SJSA1 (cell line): ENCODE data around the gene GLB1L2. TPM values are rescaled to one million over a fixed set of nuclear protein-coding genes. Genes with fewer than 3 reads are reported as not detected.
"Not testable (repeated sequence)": the region's sequence is repeated elsewhere in the genome, so short reads cannot be mapped to it uniquely, and the experiment has no call there.

Experiments
- DNase-seq, 2 experiments: peaks; one replicate each; pipeline ENCODE4 v3.0.0-alpha.2; 2015 to 2020; ENCODE audit warnings: low spot score in 2 of 2, low read depth in 1 of 2
- H3K27ac ChIP-seq: fragments of 250-450 bp; sonication (Bioruptor Pico); 2 replicates; pipeline ENCODE4 v1.5.1; 2020; ENCODE audit warnings: mild to moderate bottlenecking, moderate library complexity
- H3K27me3 ChIP-seq: fragments of 250-450 bp; sonication (Bioruptor Pico); replicated peaks from 2 replicates; pipeline ENCODE4 v1.5.1; 2020; ENCODE audit warnings: mild to moderate bottlenecking, moderate library complexity
- H3K36me3 ChIP-seq: fragments of 250-450 bp; sonication (Bioruptor Pico); 2 replicates; pipeline ENCODE4 v1.5.1; 2020; ENCODE audit warnings: mild to moderate bottlenecking
- H3K4me1 ChIP-seq: fragments of 250-450 bp; sonication (Bioruptor Pico); replicated peaks from 2 replicates; pipeline ENCODE4 v1.6.1; 2021; ENCODE audit warnings: mild to moderate bottlenecking
- H3K4me3 ChIP-seq: fragments of 250-450 bp; sonication (Bioruptor Pico); 2 replicates; pipeline ENCODE4 v1.5.1; 2020; ENCODE audit warnings: mild to moderate bottlenecking
- H3K9me3 ChIP-seq: fragments of 250-450 bp; sonication (Bioruptor Pico); replicated peaks from 2 replicates; pipeline ENCODE4 v1.5.1; 2020; ENCODE audit warnings: mild to moderate bottlenecking
- total RNA-seq: library from RNA; depleted of rRNA; stranded (reverse); fragments of >200 nt; shearing (Covaris generic); gene quantifications from 2 replicates; pipeline ENCODE4 v1.2.3, GENCODE V29; 2014

GLB1L2 gene
- total RNA-seq, 1 experiment from 2014 or later, result not detected

- H3K27ac ChIP-seq, result no peak overlapping the region
- H3K4me3 ChIP-seq, result no peak overlapping the region
- H3K36me3 ChIP-seq, result no peaks in the 10 kb centered on the region
- no peaks in the 10 kb centered on the region for H3K9me3 ChIP-seq
- DNase-seq, result no peak
- peaks cover 9% of the 10 kb centered on the region; the same call in 1 of the 2 replicates for H3K27me3 ChIP-seq
- no peaks in the 10 kb centered on the region for H3K4me1 ChIP-seq
These were observed 1.5 kb downstream of the GLB1L2 start for GRCh38 chr11:134333312-134333711.

- Histone ChIP-seq H3K4me1 (no peaks in the 10 kb centered on the region), H3K36me3 (no peaks in the 10 kb centered on the region), H3K9me3 (no peaks in the 10 kb centered on the region), H3K27me3 (peaks cover 9% of the 10 kb centered on the region; the same call in 1 of the 2 replicates), H3K4me3 (no peak overlapping the region), H3K27ac (no peak overlapping the region)
- no peak for DNase-seq
These were observed 2.2 kb downstream of the GLB1L2 start for GRCh38 chr11:134333946-134334345.

GRCh38 chr11:134334796-134335571 lies 3.2 kb downstream of the GLB1L2 start:
- no peak overlapping the region for H3K27ac ChIP-seq
- no peak overlapping the region for H3K4me3 ChIP-seq
- H3K4me1 ChIP-seq, result no peaks in the 10 kb centered on the region
- no peaks in the 10 kb centered on the region for H3K36me3 ChIP-seq
- no peak for DNase-seq
- peaks cover 9% of the 10 kb centered on the region; the same call in 1 of the 2 replicates for H3K27me3 ChIP-seq
- no peaks in the 10 kb centered on the region for H3K9me3 ChIP-seq

GRCh38 chr11:134337051-134337450 lies 5.3 kb downstream of the GLB1L2 start:
- DNase-seq, result no peak
- Histone ChIP-seq H3K27me3 (0 out of 2 replicates have a peak, but pooled peaks cover 2% of the 10 kb centered on the region), H3K27ac (no peak overlapping the region), H3K9me3 (no peaks in the 10 kb centered on the region), H3K4me1 (no peaks in the 10 kb centered on the region), H3K4me3 (no peak overlapping the region), H3K36me3 (no peaks in the 10 kb centered on the region)

GRCh38 chr11:134338068-134338467 lies 6.3 kb downstream of the GLB1L2 start:
- Histone ChIP-seq H3K27ac (no peak overlapping the region), H3K27me3 (no peaks in the 10 kb centered on the region), H3K36me3 (no peaks in the 10 kb centered on the region), H3K4me1 (no peaks in the 10 kb centered on the region), H3K9me3 (no peaks in the 10 kb centered on the region), H3K4me3 (no peak overlapping the region)
- DNase-seq, result no peak

- Histone ChIP-seq H3K4me1 (no peaks in the 10 kb centered on the region), H3K9me3 (no peaks in the 10 kb centered on the region), H3K4me3 (no peak overlapping the region), H3K27ac (no peak overlapping the region), H3K36me3 (no peaks in the 10 kb centered on the region), H3K27me3 (no peaks in the 10 kb centered on the region)
- DNase-seq, result no peak
These were observed 6.9 kb downstream of the GLB1L2 start for GRCh38 chr11:134338654-134339053.

GRCh38 chr11:134339756-134340155 lies 8.0 kb downstream of the GLB1L2 start:
- H3K9me3 ChIP-seq, result no peaks in the 10 kb centered on the region
- H3K4me1 ChIP-seq, result no peaks in the 10 kb centered on the region
- H3K27ac ChIP-seq, result no peak overlapping the region
- no peaks in the 10 kb centered on the region for H3K36me3 ChIP-seq
- H3K27me3 ChIP-seq, result no peaks in the 10 kb centered on the region
- DNase-seq, result no peak
- H3K4me3 ChIP-seq, result no peak overlapping the region

GRCh38 chr11:134340354-134340964 lies 8.7 kb downstream of the GLB1L2 start:
- Histone ChIP-seq H3K27ac (no peak overlapping the region), H3K4me1 (no peaks in the 10 kb centered on the region), H3K36me3 (no peaks in the 10 kb centered on the region), H3K27me3 (no peaks in the 10 kb centered on the region), H3K4me3 (no peak overlapping the region), H3K9me3 (no peaks in the 10 kb centered on the region)
- no peak for DNase-seq

- Histone ChIP-seq H3K36me3 (no peaks in the 10 kb centered on the region), H3K27ac (no peak overlapping the region), H3K4me3 (no peak overlapping the region)
These were observed 10.2 kb downstream of the GLB1L2 start for GRCh38 chr11:134341805-134342571.

GRCh38 chr11:134342572-134343340 lies 11.0 kb downstream of the GLB1L2 start:
- H3K36me3 ChIP-seq, result no peaks in the 10 kb centered on the region
- no peaks in the 10 kb centered on the region for H3K4me1 ChIP-seq
- H3K27ac ChIP-seq, result no peak overlapping the region
- no peak for DNase-seq
- no peak overlapping the region for H3K4me3 ChIP-seq
- H3K27me3 ChIP-seq, result no peaks in the 10 kb centered on the region
- no peaks in the 10 kb centered on the region for H3K9me3 ChIP-seq

More at GRCh38 chr11:134341805-134342571, 10.2 kb downstream of the GLB1L2 start:
- H3K9me3 ChIP-seq, result no peaks in the 10 kb centered on the region
- H3K4me1 ChIP-seq, result no peaks in the 10 kb centered on the region
- DNase-seq, result no peak
- H3K27me3 ChIP-seq, result no peaks in the 10 kb centered on the region

GRCh38 chr11:134343646-134344045 lies 11.9 kb downstream of the GLB1L2 start:
- no peaks in the 10 kb centered on the region for H3K36me3 ChIP-seq
- no peak for DNase-seq

GRCh38 chr11:134344497-134345236 lies 12.9 kb downstream of the GLB1L2 start:
- not testable (repeated sequence) for DNase-seq, H3K4me3 ChIP-seq, H3K9me3 ChIP-seq, H3K4me1 ChIP-seq, H3K27me3 ChIP-seq, H3K36me3 ChIP-seq, H3K27ac ChIP-seq

More at GRCh38 chr11:134343646-134344045, 11.9 kb downstream of the GLB1L2 start:
- Histone ChIP-seq H3K27ac (no peak overlapping the region), H3K4me1 (no peaks in the 10 kb centered on the region), H3K9me3 (no peaks in the 10 kb centered on the region), H3K27me3 (no peaks in the 10 kb centered on the region), H3K4me3 (no peak overlapping the region)

GRCh38 chr11:134345237-134345550 lies 13.4 kb downstream of the GLB1L2 start:
- Histone ChIP-seq H3K4me1 (no peaks in the 10 kb centered on the region), H3K4me3 (no peak overlapping the region), H3K9me3 (no peaks in the 10 kb centered on the region), H3K36me3 (no peaks in the 10 kb centered on the region), H3K27me3 (no peaks in the 10 kb centered on the region), H3K27ac (no peak overlapping the region)
- DNase-seq, result no peak
